ENCODE results near the gene ANXA6. TPM values are rescaled to one million over a fixed set of nuclear protein-coding genes. Genes with fewer than 3 reads are reported as not detected.

ANXA6 gene
- total RNA-seq, 1 donor from 2014 or later: 197 TPM

- H3K9me3 Mint-ChIP-seq: no peaks in the 10 kb centered on the region
- H3K36me3 Mint-ChIP-seq: peaks cover 52% of the 10 kb centered on the region
- no peak for TF ChIP-seq CTCF (IDR thresholded peaks at IDR 0.05; ENCODE audit: unreplicated experiment)
- no peak overlapping the region for H3K27ac Mint-ChIP-seq
- DNase-seq (ENCODE audit: low spot score in 2 of 2, unreplicated experiment in 2 of 2): no peak
- H3K4me3 Mint-ChIP-seq: no peak overlapping the region
- no peaks in the 10 kb centered on the region for H3K27me3 Mint-ChIP-seq (ENCODE audit: low read depth)
- H3K4me1 Mint-ChIP-seq: no peaks in the 10 kb centered on the region
These were observed 33.5 kb downstream of the ANXA6 start for GRCh38 chr5:151123897-151124751.

- Mint-ChIP-seq H3K4me1 (no peaks in the 10 kb centered on the region), H3K27me3 (ENCODE audit: low read depth) (no peaks in the 10 kb centered on the region), H3K36me3 (peaks cover 46% of the 10 kb centered on the region), H3K27ac (no peak overlapping the region), H3K9me3 (no peaks in the 10 kb centered on the region), H3K4me3 (no peak overlapping the region)
- no peak for TF ChIP-seq CTCF (IDR thresholded peaks at IDR 0.05; ENCODE audit: unreplicated experiment)
- DNase-seq (ENCODE audit: low spot score in 2 of 2, unreplicated experiment in 2 of 2): no peak
These were observed 34.8 kb downstream of the ANXA6 start for GRCh38 chr5:151122828-151123227.

- H3K4me1 Mint-ChIP-seq: no peaks in the 10 kb centered on the region
- no peak overlapping the region for H3K4me3 Mint-ChIP-seq
- no peaks in the 10 kb centered on the region for H3K27me3 Mint-ChIP-seq (ENCODE audit: low read depth)
- DNase-seq (ENCODE audit: low spot score in 2 of 2, unreplicated experiment in 2 of 2): no peak
- no peak for TF ChIP-seq CTCF (IDR thresholded peaks at IDR 0.05; ENCODE audit: unreplicated experiment)
- no peak overlapping the region for H3K27ac Mint-ChIP-seq
- H3K9me3 Mint-ChIP-seq: no peaks in the 10 kb centered on the region
- H3K36me3 Mint-ChIP-seq: peaks cover 41% of the 10 kb centered on the region
These were observed 35.9 kb downstream of the ANXA6 start for GRCh38 chr5:151121665-151122064.

DNA sequence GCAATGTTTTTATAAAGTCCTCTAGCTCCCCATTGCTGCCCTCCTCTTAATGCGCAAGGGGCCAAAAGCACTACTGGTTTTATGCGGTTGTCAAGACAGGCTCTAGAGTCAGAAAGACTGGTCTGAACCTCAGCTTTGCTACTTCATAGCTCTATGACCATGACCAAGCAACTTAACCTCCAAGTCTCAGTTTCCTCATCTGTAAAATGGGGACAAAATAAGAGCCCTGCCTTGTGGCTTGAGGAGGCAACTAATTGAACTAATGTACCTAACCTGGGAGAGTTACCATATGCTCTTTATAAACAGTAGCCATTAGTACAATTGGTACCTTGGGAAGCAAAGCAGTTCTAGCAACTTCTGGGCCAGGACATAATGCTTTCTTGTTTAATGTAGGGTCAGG lies 36.5 kb downstream of the ANXA6 start:
- Mint-ChIP-seq H3K4me3 (no peak overlapping the region), H3K9me3 (no peaks in the 10 kb centered on the region), H3K27ac (no peak overlapping the region), H3K4me1 (no peaks in the 10 kb centered on the region), H3K27me3 (ENCODE audit: low read depth) (no peaks in the 10 kb centered on the region), H3K36me3 (peaks cover 39% of the 10 kb centered on the region)
- no peak for DNase-seq (ENCODE audit: low spot score in 2 of 2, unreplicated experiment in 2 of 2)
- TF ChIP-seq CTCF (IDR thresholded peaks at IDR 0.05; ENCODE audit: unreplicated experiment): no peak

- TF ChIP-seq CTCF (IDR thresholded peaks at IDR 0.05; ENCODE audit: unreplicated experiment): no peak
- no peak for DNase-seq (ENCODE audit: low spot score in 2 of 2, unreplicated experiment in 2 of 2)
- H3K27ac Mint-ChIP-seq: no peak overlapping the region
- H3K36me3 Mint-ChIP-seq: peaks cover 33% of the 10 kb centered on the region
- no peaks in the 10 kb centered on the region for H3K27me3 Mint-ChIP-seq (ENCODE audit: low read depth)
- no peaks in the 10 kb centered on the region for H3K4me1 Mint-ChIP-seq
- H3K9me3 Mint-ChIP-seq: no peaks in the 10 kb centered on the region
- no peak overlapping the region for H3K4me3 Mint-ChIP-seq
These were observed 38.5 kb downstream of the ANXA6 start for GRCh38 chr5:151118913-151119575.

Measured in mesothelial cell of epicardium (in vitro differentiated cells).